Loucy (cell line): ENCODE data around the gene ATG2A.

ENCODE experiments used
- H2AFZ ChIP-seq: fragments of 200-600 bp; sonication (generic); 2 replicates; pipeline ENCODE4 v1.6.0; 2016; ENCODE audit warnings: antibody characterized with exemption, mild to moderate bottlenecking, low read length, moderate library complexity
- H3F3A ChIP-seq: fragments of 200-600 bp; 2 replicates; pipeline ENCODE4 v1.6.0; 2016; ENCODE audit warnings: antibody characterized with exemption, low read depth, mild to moderate bottlenecking
- H3K27me3 ChIP-seq: fragments of 200-600 bp; sonication (generic); 2 replicates; pipeline ENCODE4 v1.6.1; 2014; ENCODE audit warnings: low read length, mild to moderate bottlenecking; ENCODE audit not compliant: insufficient read depth, poor library complexity, severe bottlenecking
- H3K36me3 ChIP-seq: fragments of 200-600 bp; sonication (generic); 2 replicates; pipeline ENCODE4 v1.6.1; 2016; ENCODE audit warnings: low read length; ENCODE audit not compliant: insufficient read depth
- H3K4me1 ChIP-seq: fragments of 200-600 bp; sonication (generic); 2 replicates; pipeline ENCODE4 v1.5.1; 2014; ENCODE audit warnings: low read length, mild to moderate bottlenecking; ENCODE audit not compliant: insufficient read depth, poor library complexity, severe bottlenecking
- H3K4me2 ChIP-seq: fragments of 200-600 bp; sonication (generic); 2 replicates; pipeline ENCODE4 v1.6.0; 2014; ENCODE audit warnings: antibody characterized with exemption, low read length, low read depth, mild to moderate bottlenecking; ENCODE audit not compliant: poor library complexity, severe bottlenecking
- H3K4me3 ChIP-seq: fragments of 200-600 bp; sonication (generic); 2 replicates; pipeline ENCODE4 v1.5.1; 2014; ENCODE audit warnings: low read length, mild to moderate bottlenecking, mixed read lengths; ENCODE audit not compliant: poor library complexity, severe bottlenecking
- H3K79me2 ChIP-seq: fragments of 200-600 bp; sonication (generic); 2 replicates; pipeline ENCODE4 v1.6.1; 2014; ENCODE audit warnings: low read length; ENCODE audit not compliant: insufficient read depth
- H3K9ac ChIP-seq: fragments of 200-600 bp; sonication (generic); 2 replicates; pipeline ENCODE4 v1.6.0; 2014; ENCODE audit warnings: mild to moderate bottlenecking, low read depth, low read length, moderate library complexity; ENCODE audit not compliant: poor library complexity, severe bottlenecking
- H3K9me2 ChIP-seq: fragments of 200-600 bp; sonication (generic); replicated peaks from 2 replicates; pipeline ENCODE4 v1.6.1; 2016; ENCODE audit warnings: low read depth, low read length, mixed read lengths
- H3K9me3 ChIP-seq: fragments of 200-600 bp; sonication (generic); 2 replicates; pipeline ENCODE4 v1.6.1; 2014; ENCODE audit warnings: mild to moderate bottlenecking, antibody characterized with exemption, low read length, low read depth; ENCODE audit not compliant: insufficient read depth
- H4K20me1 ChIP-seq: fragments of 200-600 bp; sonication (generic); 2 replicates; pipeline ENCODE4 v1.6.0; 2014; ENCODE audit warnings: antibody characterized with exemption, low read length, mild to moderate bottlenecking; ENCODE audit not compliant: insufficient read depth, poor library complexity, severe bottlenecking
- CTCF ChIP-seq: fragments of 200-600 bp; sonication (generic); conservative IDR thresholded peaks from 2 replicates; pipeline ENCODE4 v1.5.1; 2014; ENCODE audit warnings: mild to moderate bottlenecking, antibody characterized with exemption, low read length
- EZH2phosphoT487 ChIP-seq: fragments of 200-600 bp; IDR thresholded peaks from 2 replicates; pipeline ENCODE4 v1.6.1; 2018; ENCODE audit warnings: antibody characterized with exemption, mild to moderate bottlenecking, moderate library complexity, borderline replicate concordance

ATG2A gene

DNA sequence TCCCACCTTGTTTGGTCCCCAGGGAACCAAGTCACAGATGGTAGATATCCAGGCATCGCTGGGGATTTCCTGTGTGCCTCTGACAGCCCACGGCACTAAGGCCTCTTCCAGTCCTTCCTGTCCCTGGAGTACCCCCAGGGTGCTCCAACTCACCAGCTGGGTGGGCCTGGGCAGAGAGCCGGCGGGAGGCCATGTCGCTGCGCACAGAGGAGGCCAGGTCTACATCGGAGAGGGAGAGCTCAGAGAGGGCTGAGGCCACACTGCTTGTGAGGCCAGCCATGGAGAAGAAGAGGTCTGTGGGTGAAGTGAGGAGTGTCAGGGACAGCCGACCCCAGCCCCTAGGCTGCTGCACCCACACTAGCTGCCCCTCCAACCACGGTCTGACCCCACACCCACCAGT, 5.3 kb downstream of the ATG2A start:
- H2AFZ ChIP-seq = no peak overlapping the region
- H3K4me1 ChIP-seq = peaks cover 10% of the 10 kb centered on the region
- no peaks in the 10 kb centered on the region for H3F3A ChIP-seq
- H3K4me2 ChIP-seq = no peak overlapping the region
- H3K4me3 ChIP-seq = no peak overlapping the region
- H3K79me2 ChIP-seq = peaks cover 17% of the 10 kb centered on the region
- H3K36me3 ChIP-seq = peaks cover 5% of the 10 kb centered on the region; the same call in 1 of the 2 replicates
- TF ChIP-seq CTCF (no peak), EZH2phosphoT487 (no peak)
- H3K9me3 ChIP-seq = no peaks in the 10 kb centered on the region
- no peaks in the 10 kb centered on the region for H4K20me1 ChIP-seq
- no peaks in the 10 kb centered on the region for H3K9me2 ChIP-seq
- no peak overlapping the region for H3K9ac ChIP-seq
- H3K27me3 ChIP-seq = no peaks in the 10 kb centered on the region

GRCh38 chr11:64911142-64911541, 5.9 kb downstream of the ATG2A start:
- no peak overlapping the region for H3K4me3 ChIP-seq
- H3K4me1 ChIP-seq = peaks cover 8% of the 10 kb centered on the region
- no peak overlapping the region for H3K4me2 ChIP-seq
- H2AFZ ChIP-seq = no peak overlapping the region
- peaks cover 5% of the 10 kb centered on the region; the same call in 1 of the 2 replicates for H3K36me3 ChIP-seq
- H3K9ac ChIP-seq = no peak overlapping the region
- H3K27me3 ChIP-seq = no peaks in the 10 kb centered on the region
- H4K20me1 ChIP-seq = no peaks in the 10 kb centered on the region
- peaks cover 11% of the 10 kb centered on the region for H3K79me2 ChIP-seq
- H3K9me2 ChIP-seq = no peaks in the 10 kb centered on the region
- H3K9me3 ChIP-seq = no peaks in the 10 kb centered on the region
- TF ChIP-seq CTCF (no peak), EZH2phosphoT487 (no peak)
- no peaks in the 10 kb centered on the region for H3F3A ChIP-seq

DNA sequence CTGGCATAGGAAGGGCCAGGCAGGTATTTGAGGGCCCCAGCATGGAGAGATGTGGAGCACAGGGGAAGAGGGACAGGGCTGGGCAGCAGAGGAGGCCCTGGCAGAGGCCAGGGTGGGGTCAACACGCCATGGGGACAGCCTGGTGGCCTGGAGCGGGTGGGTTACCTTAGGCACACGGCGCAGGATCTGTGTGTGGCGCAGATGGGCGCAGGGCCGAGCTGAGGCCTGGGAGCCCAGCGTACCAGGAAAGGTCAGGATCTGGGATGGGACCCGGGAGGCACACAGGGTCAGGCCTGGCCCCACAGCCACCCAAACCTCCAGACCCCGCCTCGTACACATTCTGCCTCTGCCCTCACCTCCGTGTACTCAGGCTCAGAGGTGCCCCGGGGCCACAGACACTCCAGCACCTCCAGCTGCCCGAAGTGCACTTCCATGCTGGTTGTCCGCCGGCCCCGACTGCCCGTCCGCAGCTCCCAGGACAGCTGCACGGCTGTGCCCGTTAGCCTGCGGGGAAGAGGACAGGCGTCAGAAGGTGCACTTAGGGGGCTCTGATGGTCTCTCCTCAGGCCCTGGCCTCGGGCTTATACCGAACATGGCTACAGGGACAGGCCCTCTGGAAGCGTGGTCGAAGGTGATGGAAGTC, 6.4 kb downstream of the ATG2A start:
- no peak for TF ChIP-seq CTCF
- TF ChIP-seq EZH2phosphoT487 = no peak
- no peaks in the 10 kb centered on the region for H3K9me2 ChIP-seq
- peaks cover 6% of the 10 kb centered on the region; the same call in 1 of the 2 replicates for H3K36me3 ChIP-seq
- H3K4me3 ChIP-seq = no peak overlapping the region
- no peaks in the 10 kb centered on the region for H3K27me3 ChIP-seq
- no peak overlapping the region for H3K4me2 ChIP-seq
- peaks cover 3% of the 10 kb centered on the region for H3K4me1 ChIP-seq
- no peaks in the 10 kb centered on the region for H3F3A ChIP-seq
- H3K9ac ChIP-seq = no peak overlapping the region
- H4K20me1 ChIP-seq = no peaks in the 10 kb centered on the region
- H3K9me3 ChIP-seq = no peaks in the 10 kb centered on the region
- peaks cover 6% of the 10 kb centered on the region; the same call in 1 of the 2 replicates for H3K79me2 ChIP-seq
- H2AFZ ChIP-seq = no peak overlapping the region
